Upper lobe of right lung (tissue), 1 donor: ENCODE results near the gene DAGLB. TPM values are rescaled to one million over a fixed set of nuclear protein-coding genes. Genes with fewer than 3 reads are reported as not detected.
"Not testable (repeated sequence)": the region's sequence is repeated elsewhere in the genome, so short reads cannot be mapped to it uniquely, and the experiment has no call there.

ENCODE experiments used
- ATAC-seq: fragments of 200-7000 bp; cut with Tn5 transposase; one replicate; pipeline ENCODE4 v1.9.1; 2020; ENCODE audit warnings: mild to moderate bottlenecking, moderate library complexity
- DNase-seq: peaks from one replicate; pipeline ENCODE4 v3.0.0-alpha.2; 2020
- H3K27ac ChIP-seq: fragments of 200-600 bp; one replicate; pipeline ENCODE4 v1.8.0; 2022
- H3K27me3 ChIP-seq: fragments of 200-600 bp; one replicate; pipeline ENCODE4 v1.8.0; 2022; ENCODE audit warnings: mild to moderate bottlenecking
- H3K36me3 ChIP-seq: fragments of 200-600 bp; one replicate; pipeline ENCODE4 v1.8.0; 2022
- H3K4me1 ChIP-seq: fragments of 200-600 bp; one replicate; pipeline ENCODE4 v1.8.0; 2022
- H3K4me3 ChIP-seq: fragments of 200-600 bp; one replicate; pipeline ENCODE4 v1.8.0; 2022; ENCODE audit warnings: mild to moderate bottlenecking
- H3K9me3 ChIP-seq: fragments of 200-600 bp; one replicate; pipeline ENCODE4 v1.8.0; 2022
- CTCF ChIP-seq: fragments of 200-600 bp; IDR thresholded peaks from one replicate; pipeline ENCODE4 v1.8.0; 2022; ENCODE audit warnings: antibody characterized with exemption
- intact Hi-C: fragments of 100-400 bp; cut with DNase I; formaldehyde crosslinking; loops from one replicate; pipeline ENCODE4 v1.11.0; 2022
- total RNA-seq: library from RNA; stranded (reverse); fragmentation: NEBNext Ultra II Directional; extraction: Animal tissue kit (Norgen Biotek cat#: 25700); gene quantifications from one replicate; pipeline ENCODE4 v1.2.1, GENCODE V29; 2021
- donor health status: DM: no; HTN: yes; CAD: no; lungs with severe emphysema.

Gene DAGLB
- total RNA-seq, 1 donor from 2014 or later = 34.7 TPM

GRCh38 chr7:6402041-6402440 lies 45.7 kb downstream of the DAGLB start:
- Histone ChIP-seq H3K9me3 (no peaks in the 10 kb centered on the region), H3K4me3 (no peak overlapping the region), H3K27me3 (no peaks in the 10 kb centered on the region), H3K27ac (no peak overlapping the region), H3K4me1 (peaks cover 29% of the 10 kb centered on the region), H3K36me3 (peaks cover 76% of the 10 kb centered on the region)
- no peak for ATAC-seq
- TF ChIP-seq CTCF = no peak
- intact Hi-C loops = no loop called here
- DNase-seq = no peak

- DNase-seq (no peak), ATAC-seq (no peak)
- TF ChIP-seq CTCF = no peak
- Histone ChIP-seq H3K4me3 (no peak overlapping the region), H3K27ac (no peak overlapping the region), H3K36me3 (peaks cover 71% of the 10 kb centered on the region), H3K27me3 (no peaks in the 10 kb centered on the region), H3K9me3 (no peaks in the 10 kb centered on the region), H3K4me1 (peaks cover 34% of the 10 kb centered on the region)
- intact Hi-C loops = no loop called here
Measured at GRCh38 chr7:6401536-6401935, 46.2 kb downstream of the DAGLB start.

GRCh38 chr7:6400243-6401105 lies 47.3 kb downstream of the DAGLB start:
- H3K27ac ChIP-seq, ATAC-seq, H3K4me3 ChIP-seq, H3K27me3 ChIP-seq, intact Hi-C loops, H3K9me3 ChIP-seq, DNase-seq: not testable (repeated sequence)
- H3K4me1 ChIP-seq = peaks cover 44% of the 10 kb centered on the region
- peaks cover 64% of the 10 kb centered on the region for H3K36me3 ChIP-seq

GRCh38 chr7:6399351-6399750 lies 48.4 kb downstream of the DAGLB start:
- peaks cover 63% of the 10 kb centered on the region for H3K36me3 ChIP-seq
- no peak overlapping the region for H3K4me3 ChIP-seq
- peak overlapping the region; percentile 30 for H3K27ac ChIP-seq
- H3K4me1 ChIP-seq = peaks cover 56% of the 10 kb centered on the region
- H3K9me3 ChIP-seq = no peaks in the 10 kb centered on the region
- no peaks in the 10 kb centered on the region for H3K27me3 ChIP-seq
- no peak for TF ChIP-seq CTCF
- ATAC-seq = no peak
- intact Hi-C loops = no loop called here
- no peak for DNase-seq

- DNase-seq (no peak), ATAC-seq (peak; percentile 71)
- Histone ChIP-seq H3K27me3 (no peaks in the 10 kb centered on the region), H3K27ac (peak overlapping the region; percentile 30), H3K36me3 (peaks cover 63% of the 10 kb centered on the region), H3K9me3 (no peaks in the 10 kb centered on the region), H3K4me1 (peaks cover 60% of the 10 kb centered on the region), H3K4me3 (no peak overlapping the region)
- TF ChIP-seq CTCF = no peak
- intact Hi-C loops = no loop called here
Measured at GRCh38 chr7:6398943-6399342, 48.8 kb downstream of the DAGLB start.

GRCh38 chr7:6397759-6398495 lies 49.8 kb downstream of the DAGLB start:
- H3K9me3 ChIP-seq, intact Hi-C loops, H3K27me3 ChIP-seq, H3K4me3 ChIP-seq, DNase-seq, ATAC-seq: not testable (repeated sequence)
- Histone ChIP-seq H3K27ac (peak overlapping the region; percentile 24), H3K4me1 (peaks cover 70% of the 10 kb centered on the region), H3K36me3 (peaks cover 62% of the 10 kb centered on the region)
